HG02798 (cell line): Measurements from ENCODE around the gene PER2.

Experiments
- ATAC-seq: cut with Tn5 transposase; IDR thresholded peaks from one replicate; pipeline ENCODE4 v1.9.1; 2021; ENCODE audit warnings: mild to moderate bottlenecking; ENCODE audit not compliant: unreplicated experiment, poor library complexity

Gene PER2

GRCh38 chr2:238203973-238204683, 84.3 kb downstream of the PER2 start:
- ATAC-seq, result no peak

- ATAC-seq, result peak; percentile 95
Observed at GRCh38 chr2:238203094-238203972, 85.1 kb downstream of the PER2 start, which contains the start of gene ILKAP. TSS of gene ILKAP (minus strand) at chr2:238203695. CDS start at chr2:238203553, 142 bp downstream.

DNA sequence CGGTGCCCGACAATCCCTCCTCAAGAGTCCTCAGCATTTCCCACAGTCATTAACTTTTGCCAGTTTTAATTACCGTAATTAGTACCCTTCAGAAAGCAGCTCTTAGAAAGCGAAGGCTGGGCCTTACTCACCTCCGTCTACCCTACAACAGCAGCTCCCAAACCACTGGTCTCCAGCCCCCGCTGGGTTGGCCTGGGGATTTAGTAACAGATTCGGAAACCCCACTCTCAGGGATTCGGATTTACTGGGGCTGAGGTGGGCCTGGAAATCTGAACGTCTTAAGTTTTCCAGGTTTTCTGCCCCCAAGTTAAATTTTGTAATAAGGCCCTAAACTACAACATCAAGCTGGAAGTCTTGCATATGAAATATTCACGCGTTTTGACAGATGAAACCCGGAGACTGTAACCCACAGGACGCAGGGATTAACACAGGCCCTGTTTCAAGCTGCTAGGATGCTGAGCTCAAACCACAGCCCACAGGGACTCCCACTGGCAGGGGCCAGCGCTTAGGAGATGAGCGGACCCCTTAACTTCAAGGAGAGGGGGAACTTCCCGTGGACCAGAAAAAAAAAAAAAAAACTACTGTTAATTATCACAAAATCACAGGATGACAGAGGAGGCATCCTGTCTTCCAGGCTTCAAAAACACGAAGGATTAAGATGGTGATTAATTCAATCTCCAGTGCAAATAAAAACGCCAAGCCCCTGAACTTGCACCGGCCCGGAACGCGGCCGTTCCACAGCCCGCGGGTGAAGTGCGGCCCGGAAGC, 85.9 kb downstream of the PER2 start:
- ATAC-seq, result no peak
